HCT116 (cell line): ENCODE measurements around the gene TCERG1L. TPM values are rescaled to one million over a fixed set of nuclear protein-coding genes. Genes with fewer than 3 reads are reported as not detected.

ENCODE experiments used
- ATAC-seq: fragments of 200-7000 bp; cut with Tn5 transposase; 2 replicates; pipeline ENCODE4 v1.9.1; 2020; ENCODE audit warnings: mild to moderate bottlenecking, moderate library complexity
- BruUV-seq: library from RNA; stranded (reverse); fragments of 400-500 nt; replicated peaks from 2 replicates; lab custom pipeline; 2021; lab: Mats Ljungman, UMichigan
- CTCF ChIA-PET: fragments of 300-600 bp; sonication (Branson Sonifier 250); formaldehyde crosslinking; loops from one replicate; lab custom pipeline; 2021; ENCODE audit warnings: antibody characterized with exemption; lab: Charles Lee
- POLR2A ChIA-PET: fragments of 300-600, 350-600 bp; sonication (Branson Sonifier 250); formaldehyde crosslinking; loops from one replicate; lab custom pipeline; 2021; ENCODE audit warnings: antibody characterized with exemption; lab: Charles Lee
- RAD21 ChIA-PET, 2 experiments: fragments of 300-600 bp; sonication (Branson Sonifier 250); formaldehyde crosslinking; loops; one replicate each; lab custom pipeline; 2023; ENCODE audit warnings: low total read pairs in 2 of 2; ENCODE audit not compliant: uncharacterized antibody in 2 of 2, unreplicated experiment in 2 of 2, low non-redundant PET in 1 of 2; lab: Charles Lee
- DNase-seq: peaks from one replicate; pipeline ENCODE4 v3.0.0-alpha.2; 2010; ENCODE audit warnings: low read depth, low spot score
- H2AFZ ChIP-seq: fragments of 200-600 bp; shearing (Covaris generic), sonication (generic); 2 replicates; pipeline ENCODE4 v1.6.1; 2017; ENCODE audit warnings: low read depth, mixed run types, mixed read lengths, antibody characterized with exemption, low read length; ENCODE audit not compliant: poor library complexity, severe bottlenecking
- H3K27ac ChIP-seq: 2 replicates; pipeline ENCODE4 v1.5.1; 2012; ENCODE audit warnings: low read depth, low read length
- H3K27me3 ChIP-seq: fragments of 200-600 bp; sonication (generic); 2 replicates; pipeline ENCODE4 v1.6.1; 2016; ENCODE audit warnings: mixed run types, low read length, mixed read lengths; ENCODE audit not compliant: insufficient read depth
- H3K36me3 ChIP-seq, 2 experiments: fragments of 200-500 bp in 1 of 2; fragments of 200-600 bp in 1 of 2; sonication (Bioruptor generic) in 1 of 2; sonication (generic) in 1 of 2; 2 replicates each; pipeline versions ENCODE4 v1.5.1 to v1.6.1; 2014 to 2016; ENCODE audit warnings: low read length in 2 of 2, inconsistent platforms in 1 of 2, mixed read lengths in 1 of 2, mixed run types in 1 of 2; ENCODE audit not compliant: insufficient read depth in 2 of 2, control insufficient read depth in 1 of 2
- H3K4me1 ChIP-seq, 2 experiments: fragments of 200-600 bp in 1 of 2; sonication (generic) in 1 of 2; 2 replicates each; pipeline versions ENCODE4 v1.5.1 to v1.6.1; 2012 to 2017; ENCODE audit warnings: low read length in 2 of 2, inconsistent platforms in 1 of 2, mild to moderate bottlenecking in 1 of 2, mixed read lengths in 1 of 2, mixed run types in 1 of 2, moderate library complexity in 1 of 2; ENCODE audit not compliant: insufficient read depth in 2 of 2, control insufficient read depth in 1 of 2
- H3K4me2 ChIP-seq: fragments of 200-600 bp; sonication (generic); 2 replicates; pipeline ENCODE4 v1.6.1; 2017; ENCODE audit warnings: mixed run types, low read length, mixed read lengths
- H3K4me3 ChIP-seq, 2 experiments: fragments of 200-600 bp in 1 of 2; sonication (generic) in 1 of 2; replicated peaks in 1 of 2; 2 replicates each; pipeline ENCODE4 v1.5.1; 2011 to 2016; ENCODE audit warnings: low read length in 2 of 2, control low read depth in 1 of 2, low read depth in 1 of 2, mild to moderate bottlenecking in 1 of 2, mixed read lengths in 1 of 2, mixed run types in 1 of 2
- H3K79me2 ChIP-seq: fragments of 200-600 bp; sonication (generic); 2 replicates; pipeline ENCODE4 v1.6.1; 2017; ENCODE audit warnings: mild to moderate bottlenecking, mixed run types, low read length, moderate library complexity, mixed read lengths; ENCODE audit not compliant: insufficient read depth
- H3K9ac ChIP-seq: fragments of 200-600 bp; sonication (generic); 2 replicates; pipeline ENCODE4 v1.6.1; 2016; ENCODE audit warnings: low read length, mixed read lengths
- H3K9me2 ChIP-seq: fragments of 200-600 bp; sonication (generic), shearing (Covaris generic); 2 replicates; pipeline ENCODE4 v1.6.1; 2017; ENCODE audit warnings: mixed run types, mild to moderate bottlenecking, moderate library complexity; ENCODE audit not compliant: insufficient read depth
- H3K9me3 ChIP-seq, 2 experiments: fragments of 200-500 bp in 1 of 2; fragments of 200-600 bp in 1 of 2; sonication (Bioruptor generic) in 1 of 2; sonication (generic) in 1 of 2; 2 replicates each; pipeline ENCODE4 v1.6.1; 2014 to 2017; ENCODE audit warnings: low read length in 2 of 2, mixed read lengths in 2 of 2, inconsistent platforms in 1 of 2, low read depth in 1 of 2, mild to moderate bottlenecking in 1 of 2, mixed run types in 1 of 2, moderate library complexity in 1 of 2; ENCODE audit not compliant: control insufficient read depth in 1 of 2, insufficient read depth in 1 of 2
- H4K20me1 ChIP-seq: fragments of 200-600 bp; sonication (generic), shearing (Covaris generic); 2 replicates; pipeline ENCODE4 v1.6.1; 2017; ENCODE audit warnings: mixed run types, mild to moderate bottlenecking, moderate library complexity; ENCODE audit not compliant: insufficient read depth
- ATF3 ChIP-seq: IDR thresholded peaks from 2 replicates; pipeline ENCODE4 v1.6.1; 2012
- CBX3 ChIP-seq: IDR thresholded peaks from 2 replicates; pipeline ENCODE4 v1.6.1; 2012; ENCODE audit warnings: low read depth
- CEBPB ChIP-seq: IDR thresholded peaks from 2 replicates; pipeline ENCODE4 v1.6.1; 2012; ENCODE audit warnings: low read depth
- CTCF ChIP-seq, 3 experiments: fragments of 200-600 bp in 1 of 3; sonication (generic) in 1 of 3; IDR thresholded peaks in 2 of 3; conservative IDR thresholded peaks in 1 of 3; 2 replicates each; pipeline ENCODE4 v1.5.1; 2012 to 2017; ENCODE audit warnings: low read depth in 2 of 3, low read length in 2 of 3, antibody characterized with exemption in 1 of 3, borderline replicate concordance in 1 of 3, control low read depth in 1 of 3, mild to moderate bottlenecking in 1 of 3, mixed read lengths in 1 of 3, mixed run types in 1 of 3, moderate library complexity in 1 of 3; ENCODE audit not compliant: insufficient read depth in 1 of 3
- EGR1 ChIP-seq: IDR thresholded peaks from 2 replicates; pipeline ENCODE4 v1.6.1; 2012; ENCODE audit warnings: low read depth
- ELF1 ChIP-seq: IDR thresholded peaks from 2 replicates; pipeline ENCODE4 v1.6.1; 2012; ENCODE audit warnings: low read depth, borderline replicate concordance
- EZH2 ChIP-seq: fragments of 200-600 bp; sonication (generic); IDR thresholded peaks from 2 replicates; pipeline ENCODE4 v1.6.1; 2017; ENCODE audit warnings: antibody characterized with exemption, mixed run types
- EZH2phosphoT487 ChIP-seq: fragments of 200-600 bp; IDR thresholded peaks from 2 replicates; pipeline ENCODE4 v1.6.1; 2018; ENCODE audit warnings: antibody characterized with exemption, borderline replicate concordance
- FOSL1 ChIP-seq: IDR thresholded peaks from 2 replicates; pipeline ENCODE4 v1.6.1; 2012; ENCODE audit warnings: low read depth
- JUND ChIP-seq: IDR thresholded peaks from 2 replicates; pipeline ENCODE4 v1.6.1; 2012
- POLR2A ChIP-seq: IDR thresholded peaks from 2 replicates; pipeline ENCODE4 v1.7.0; 2011; ENCODE audit warnings: borderline replicate concordance; ENCODE audit not compliant: insufficient read depth, insufficient read length; ENCODE audit errors: extremely low read depth
- POLR2AphosphoS5 ChIP-seq: IDR thresholded peaks from 2 replicates; pipeline ENCODE4 v1.6.1; 2011; ENCODE audit warnings: mild to moderate bottlenecking, low read depth, low read length, moderate library complexity
- RAD21 ChIP-seq: IDR thresholded peaks from 2 replicates; pipeline ENCODE4 v1.6.1; 2012; ENCODE audit warnings: low read depth, mild to moderate bottlenecking
- SP1 ChIP-seq: IDR thresholded peaks from 2 replicates; pipeline ENCODE4 v1.6.1; 2012; ENCODE audit warnings: low read depth
- SRF ChIP-seq: IDR thresholded peaks from 2 replicates; pipeline ENCODE4 v1.6.1; 2012; ENCODE audit warnings: low read depth
- TCF7L2 ChIP-seq: IDR thresholded peaks from 2 replicates; pipeline ENCODE4 v1.7.0; 2011; ENCODE audit warnings: borderline replicate concordance, inconsistent platforms; ENCODE audit not compliant: insufficient read depth, insufficient read length; ENCODE audit errors: extremely low read depth
- YY1 ChIP-seq: IDR thresholded peaks from 2 replicates; pipeline ENCODE4 v1.6.1; 2011; ENCODE audit warnings: low read length, low read depth, moderate library complexity, mild to moderate bottlenecking; ENCODE audit not compliant: insufficient replicate concordance; ENCODE audit errors: extremely low read depth
- ZFX ChIP-seq: fragments of 450-650 bp; IDR thresholded peaks from 2 replicates; pipeline ENCODE4 v1.6.1; 2017
- ZNF274 ChIP-seq: fragments of 200-500 bp; sonication (Bioruptor generic); IDR thresholded peaks from 2 replicates; pipeline ENCODE4 v1.6.1; 2014; ENCODE audit warnings: mild to moderate bottlenecking, low read depth, low read length, inconsistent platforms
- intact Hi-C: fragments of 100-400 bp; cut with micrococcal nuclease; formaldehyde crosslinking; loops from 2 replicates; pipeline ENCODE4 v1.10.0; 2022
- total RNA-seq: library from RNA; stranded (reverse); gene quantifications from one replicate; pipeline ENCODE4 v1.2.1, GENCODE V29; 2021; ENCODE audit not compliant: unreplicated experiment
- TF ChIP-seq, protein P1 (sequence below): IDR thresholded peaks from 2 replicates; pipeline ENCODE4 v1.6.1; 2011; ENCODE audit warnings: mild to moderate bottlenecking, low read length, moderate library complexity; ENCODE audit not compliant: insufficient replicate concordance; ENCODE audit errors: extremely low read depth

TCERG1L gene
- total RNA-seq, 1 experiment from 2014 or later: not detected

DNA sequence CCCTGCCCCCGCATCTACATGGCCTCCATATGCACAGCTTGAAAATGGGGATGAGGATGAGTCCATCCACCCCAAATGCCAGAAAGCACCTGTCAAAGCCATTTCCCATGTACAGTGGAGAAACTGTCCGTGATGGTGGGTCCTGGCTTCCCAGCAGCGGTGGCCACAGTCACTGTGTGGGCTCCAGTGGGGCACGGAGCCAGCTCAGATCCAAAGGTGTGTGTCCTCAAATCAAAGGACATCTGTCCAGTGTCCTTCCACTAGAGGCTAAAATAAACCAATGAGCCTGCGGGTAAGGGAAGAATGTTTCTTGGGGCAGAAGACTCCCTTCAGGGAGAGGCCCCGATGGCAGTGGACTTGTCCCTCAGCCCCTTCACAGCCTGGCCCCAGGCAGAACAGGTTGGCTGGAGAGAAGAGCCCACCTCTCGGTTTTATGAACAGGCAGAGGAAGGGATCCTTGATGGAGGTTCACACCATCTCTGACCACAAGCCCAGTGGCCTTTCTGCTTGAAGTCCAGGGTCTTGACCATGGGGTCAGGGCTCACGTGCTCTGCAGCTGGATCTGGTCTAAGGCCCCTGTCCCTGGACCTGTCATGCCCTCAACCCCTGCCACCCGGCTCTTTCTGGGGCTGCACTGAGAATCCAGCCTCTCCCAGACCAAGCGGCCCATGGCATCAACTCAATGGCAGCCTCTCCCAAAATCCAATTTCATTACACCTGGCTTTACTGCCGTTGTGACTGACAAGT, 106.9 kb downstream of the TCERG1L start (continued):
- no peak for TF ChIP-seq YY1
- TF ChIP-seq ZFX: no peak
- no peak for TF ChIP-seq SP1
- no peak for TF ChIP-seq ATF3

DNA sequence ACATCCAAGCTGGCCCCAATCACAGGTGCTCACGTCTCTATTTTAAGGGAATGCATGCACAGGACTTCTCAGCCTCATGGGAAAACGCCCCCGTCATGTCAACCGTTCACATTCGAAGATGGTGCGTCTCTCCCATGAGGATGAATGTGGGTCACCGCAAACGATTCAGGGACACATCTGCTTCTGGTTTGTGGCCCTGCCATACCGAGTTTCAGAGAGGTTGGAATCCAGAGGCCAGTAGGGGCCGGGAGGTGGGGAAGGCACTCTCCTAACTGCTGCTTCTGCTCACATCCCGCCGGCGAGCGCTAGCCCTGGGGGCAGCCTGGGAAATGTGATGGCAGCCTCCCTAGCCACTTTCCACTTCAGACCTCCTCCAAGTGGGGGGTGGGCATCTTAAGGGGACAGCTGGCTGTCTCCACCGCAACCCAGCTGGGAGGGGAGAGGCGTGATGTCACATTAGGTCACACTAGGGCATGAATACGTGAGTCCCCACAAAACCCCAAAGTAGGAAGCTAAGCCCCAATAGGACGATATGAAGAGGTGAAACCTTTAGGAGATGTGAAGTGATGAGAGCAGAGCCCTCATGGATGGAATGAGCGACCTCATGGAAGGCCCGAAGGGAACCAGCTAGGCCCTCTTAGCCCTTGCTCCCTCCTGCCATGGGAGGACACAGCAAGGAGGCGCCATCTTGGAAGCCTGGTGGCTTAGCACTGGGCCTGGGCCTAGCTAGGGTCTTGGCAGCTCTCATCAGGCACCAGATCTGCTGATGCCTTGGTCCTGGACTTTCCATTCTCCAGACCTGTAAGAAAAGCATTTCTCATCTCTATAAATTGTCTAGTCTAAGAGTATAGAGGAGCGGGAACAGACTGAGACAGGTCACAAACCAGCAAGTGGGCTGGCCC, 107.8 kb downstream of the TCERG1L start:
- ChIA-PET CTCF (no interaction called here), RAD21 (no interaction called here), POLR2A (no interaction called here)
- H3K36me3 ChIP-seq: no peaks in the 10 kb centered on the region
- DNase-seq: no peak
- no peaks in the 10 kb centered on the region for H3K79me2 ChIP-seq
- H3K27me3 ChIP-seq: no peaks in the 10 kb centered on the region
- BruUV-seq: no TSS peak
- H4K20me1 ChIP-seq: no peaks in the 10 kb centered on the region
- no peak for ATAC-seq
- H3K4me2 ChIP-seq: no peak overlapping the region
- no peaks in the 10 kb centered on the region for H3K9me3 ChIP-seq
- H2AFZ ChIP-seq: no peak overlapping the region
- H3K9ac ChIP-seq: no peak overlapping the region
- intact Hi-C loops: no loop called here
- no peaks in the 10 kb centered on the region for H3K9me2 ChIP-seq
- no peak overlapping the region for H3K4me3 ChIP-seq
- TF ChIP-seq POLR2AphosphoS5 (no peak), SRF (no peak), CTCF (IDR thresholded peaks at IDR 0.05 in 2 of 3, conservative IDR thresholded peaks at IDR 0.05 in 1 of 3; ENCODE audit: borderline replicate concordance in 1 of 3, insufficient read depth in 1 of 3, low read depth in 2 of 3, low read length in 2 of 3) (no peak), ZNF274 (no peak), ELF1 (no peak), TCF7L2 (no peak), ATF3 (no peak), ZFX (no peak), CBX3 (no peak), RAD21 (no peak), POLR2A (no peak), SP1 (no peak), EZH2phosphoT487 (no peak), CEBPB (no peak), FOSL1 (no peak), JUND (no peak), EGR1 (no peak), EZH2 (no peak)
- TF ChIP-seq, protein P1, sequence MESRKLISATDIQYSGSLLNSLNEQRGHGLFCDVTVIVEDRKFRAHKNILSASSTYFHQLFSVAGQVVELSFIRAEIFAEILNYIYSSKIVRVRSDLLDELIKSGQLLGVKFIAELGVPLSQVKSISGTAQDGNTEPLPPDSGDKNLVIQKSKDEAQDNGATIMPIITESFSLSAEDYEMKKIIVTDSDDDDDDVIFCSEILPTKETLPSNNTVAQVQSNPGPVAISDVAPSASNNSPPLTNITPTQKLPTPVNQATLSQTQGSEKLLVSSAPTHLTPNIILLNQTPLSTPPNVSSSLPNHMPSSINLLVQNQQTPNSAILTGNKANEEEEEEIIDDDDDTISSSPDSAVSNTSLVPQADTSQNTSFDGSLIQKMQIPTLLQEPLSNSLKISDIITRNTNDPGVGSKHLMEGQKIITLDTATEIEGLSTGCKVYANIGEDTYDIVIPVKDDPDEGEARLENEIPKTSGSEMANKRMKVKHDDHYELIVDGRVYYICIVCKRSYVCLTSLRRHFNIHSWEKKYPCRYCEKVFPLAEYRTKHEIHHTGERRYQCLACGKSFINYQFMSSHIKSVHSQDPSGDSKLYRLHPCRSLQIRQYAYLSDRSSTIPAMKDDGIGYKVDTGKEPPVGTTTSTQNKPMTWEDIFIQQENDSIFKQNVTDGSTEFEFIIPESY: no peak
- H3K4me1 ChIP-seq: no peaks in the 10 kb centered on the region
- H3K27ac ChIP-seq: no peak overlapping the region
